Common myeloid progenitor, CD34-positive (primary cell): ENCODE data around the gene TEX48. TPM values are rescaled to one million over a fixed set of nuclear protein-coding genes. Genes with fewer than 3 reads are reported as not detected.
A peak's percentile ranks its signal among the peaks of the same experiment; 100 is the strongest.

Experiments
- CTCF ChIA-PET: fragments of 350-600 bp; sonication (Branson Sonifier 250); formaldehyde crosslinking; loops from one replicate; lab custom pipeline; 2021; ENCODE audit warnings: antibody characterized with exemption; lab: Charles Lee
- POLR2A ChIA-PET: fragments of 350-600 bp; sonication (Branson Sonifier 250); formaldehyde crosslinking; loops from one replicate; lab custom pipeline; 2021; ENCODE audit warnings: antibody characterized with exemption; lab: Charles Lee
- DNase-seq, 3 donors: peaks; one replicate each; pipeline versions ENCODE4 v3.0.0 to v3.0.0-alpha.2; 2013
- H3K27ac ChIP-seq, 2 experiments: 1 replicate in 1 of 2; 2 replicates in 1 of 2; pipeline ENCODE4 v1.7.0; 2013; ENCODE audit warnings: inconsistent platforms in 2 of 2, low read length in 2 of 2, mild to moderate bottlenecking in 2 of 2, low read depth in 1 of 2, moderate library complexity in 1 of 2; ENCODE audit not compliant: severe bottlenecking in 2 of 2, insufficient read depth in 1 of 2, poor library complexity in 1 of 2
- H3K27me3 ChIP-seq, 5 experiments: replicated peaks in 2 of 5; 1 replicate in 3 of 5; 2 replicates in 2 of 5; pipeline versions ENCODE4 v1.6.1 to v1.7.0; 2013; ENCODE audit warnings: low read length in 4 of 5, mild to moderate bottlenecking in 2 of 5, moderate library complexity in 2 of 5, inconsistent platforms in 1 of 5; ENCODE audit not compliant: insufficient read depth in 5 of 5, control insufficient read depth in 4 of 5
- H3K36me3 ChIP-seq, 4 experiments: 1 replicate in 2 of 4; 2 replicates in 2 of 4; pipeline versions ENCODE4 v1.6.1 to v1.7.0; 2013; ENCODE audit warnings: low read length in 3 of 4, control low read depth in 1 of 4, mild to moderate bottlenecking in 1 of 4; ENCODE audit not compliant: control insufficient read depth in 4 of 4, insufficient read depth in 4 of 4
- H3K4me1 ChIP-seq, 4 experiments: 1 replicate in 3 of 4; 2 replicates in 1 of 4; pipeline versions ENCODE4 v1.6.1 to v1.7.1; 2013; ENCODE audit warnings: low read length in 3 of 4, mild to moderate bottlenecking in 3 of 4, control low read depth in 1 of 4, inconsistent platforms in 1 of 4, moderate library complexity in 1 of 4; ENCODE audit not compliant: control insufficient read depth in 4 of 4, insufficient read depth in 4 of 4; ENCODE audit errors: control extremely low read depth in 1 of 4
- H3K4me3 ChIP-seq, 7 experiments: 1 replicate in 4 of 7; 2 replicates in 3 of 7; pipeline versions ENCODE4 v1.5.1 to v1.7.0; 2013; ENCODE audit warnings: mild to moderate bottlenecking in 7 of 7, low read length in 6 of 7, moderate library complexity in 6 of 7, inconsistent platforms in 2 of 7, low read depth in 2 of 7, control low read depth in 1 of 7; ENCODE audit not compliant: insufficient read depth in 4 of 7, control insufficient read depth in 1 of 7; ENCODE audit errors: extremely low read depth in 1 of 7
- H3K9me3 ChIP-seq, 5 experiments: 1 replicate in 4 of 5; 2 replicates in 1 of 5; pipeline versions ENCODE4 v1.6.1 to v1.7.1; 2013; ENCODE audit warnings: low read length in 4 of 5, mild to moderate bottlenecking in 2 of 5, inconsistent platforms in 1 of 5, low read depth in 1 of 5, moderate library complexity in 1 of 5; ENCODE audit not compliant: control insufficient read depth in 4 of 5, insufficient read depth in 2 of 5; ENCODE audit errors: control extremely low read depth in 1 of 5
- WGBS: methylation state at CpG from one replicate; pipeline ENCODE4 v1.1.5; 2013; ENCODE audit not compliant: insufficient coverage; 5-methylcytosine and 5-hydroxymethylcytosine counted together
- polyA plus RNA-seq: library from polyadenylated mRNA; unstranded; fragments of 120-200 nt; gene quantifications from one replicate; pipeline ENCODE4 v1.2.1, GENCODE V29; 2013

The TEX48 gene
- polyA plus RNA-seq, result not detected

- POLR2A ChIA-PET, result no interaction called here
- 79% methylated on average over 5 of the region's 8 CpGs for WGBS
Measured at GRCh38 chr9:114681594-114682332, at the start of gene TEX48. Gene TEX48, minus strand, starts transcription at chr9:114682192. Its CDS starts 10,469 bp downstream, at chr9:114671723.

DNA sequence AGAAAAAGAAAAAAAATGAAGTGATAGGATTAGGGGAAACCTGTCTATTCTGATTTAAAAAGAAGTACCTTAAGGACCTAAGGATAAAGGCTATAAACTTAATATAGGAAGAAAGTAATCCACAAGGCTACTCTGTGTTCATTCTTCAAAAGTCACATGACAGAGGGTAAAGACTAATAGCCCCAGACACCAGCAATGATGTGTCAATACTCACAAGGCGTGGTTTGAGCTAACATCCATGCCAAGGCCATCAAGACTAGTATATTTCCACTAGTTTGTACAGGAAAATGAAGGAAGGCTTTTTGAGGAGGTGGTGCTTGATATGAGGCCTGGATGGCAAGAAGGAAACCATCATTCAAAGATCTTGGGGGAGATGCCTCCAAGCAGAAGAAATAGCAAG is 49.7 kb upstream of the TEX48 start:
- H3K4me3 ChIP-seq, result no peak overlapping the region
- no peaks in the 10 kb centered on the region for H3K36me3 ChIP-seq
- H3K27me3 ChIP-seq, result no peaks in the 10 kb centered on the region
- H3K4me1 ChIP-seq, result peaks cover 0 to 8% (median 2%) of the 10 kb centered on the region in 4 experiments
- no peak for DNase-seq
- H3K27ac ChIP-seq, result no peak overlapping the region
- ChIA-PET CTCF (no interaction called here), POLR2A (no interaction called here)
- 80% methylated on average over 1 of the region's 1 CpG for WGBS
- H3K9me3 ChIP-seq, result no peaks in the 10 kb centered on the region

More at GRCh38 chr9:114681594-114682332, at the start of gene TEX48:
- no peaks in the 10 kb centered on the region for H3K9me3 ChIP-seq
- no peaks in the 10 kb centered on the region for H3K36me3 ChIP-seq
- no peaks in the 10 kb centered on the region for H3K27me3 ChIP-seq
- no peak within 1 kb of the TSS for H3K4me3 ChIP-seq
- no peak within 1 kb of the TSS for H3K27ac ChIP-seq
- peak; percentile 81 to 87 (median 83) for DNase-seq
- CTCF ChIA-PET, result interaction anchor here (0.6 to 5.0 kb wide), 27 partner anchors 10 to 840 kb away, joined by 3 to 28 read pairs (median 4); partner anchors contain the start of gene AKNA
- H3K4me1 ChIP-seq, result peaks cover 6 to 15% (median 10%) of the 10 kb centered on the region in 4 experiments

- H3K36me3 ChIP-seq, result no peaks in the 10 kb centered on the region
- ChIA-PET CTCF (no interaction called here), POLR2A (no interaction called here)
- no peaks in the 10 kb centered on the region for H3K9me3 ChIP-seq
- no peak overlapping the region for H3K27ac ChIP-seq
- WGBS, result no CpG with 5 or more reads among the region's 5 CpGs
- H3K4me3 ChIP-seq, result no peak overlapping the region
- no peaks in the 10 kb centered on the region for H3K27me3 ChIP-seq
- no peak for DNase-seq
- H3K4me1 ChIP-seq, result no peaks in the 10 kb centered on the region
Measured at GRCh38 chr9:114729706-114730105, 47.7 kb upstream of the TEX48 start.

- ChIA-PET CTCF (no interaction called here), POLR2A (no interaction called here)
- Histone ChIP-seq H3K9me3 (no peaks in the 10 kb centered on the region), H3K4me1 (no peaks in the 10 kb centered on the region), H3K36me3 (no peaks in the 10 kb centered on the region), H3K27me3 (peaks cover 0 to 2% (median 0%) of the 10 kb centered on the region in 5 experiments), H3K4me3 (no peak overlapping the region), H3K27ac (no peak overlapping the region)
- no peak for DNase-seq
- WGBS, result 100% methylated on average over 1 of the region's 3 CpGs
Measured at GRCh38 chr9:114725930-114726329, 43.9 kb upstream of the TEX48 start.

DNA sequence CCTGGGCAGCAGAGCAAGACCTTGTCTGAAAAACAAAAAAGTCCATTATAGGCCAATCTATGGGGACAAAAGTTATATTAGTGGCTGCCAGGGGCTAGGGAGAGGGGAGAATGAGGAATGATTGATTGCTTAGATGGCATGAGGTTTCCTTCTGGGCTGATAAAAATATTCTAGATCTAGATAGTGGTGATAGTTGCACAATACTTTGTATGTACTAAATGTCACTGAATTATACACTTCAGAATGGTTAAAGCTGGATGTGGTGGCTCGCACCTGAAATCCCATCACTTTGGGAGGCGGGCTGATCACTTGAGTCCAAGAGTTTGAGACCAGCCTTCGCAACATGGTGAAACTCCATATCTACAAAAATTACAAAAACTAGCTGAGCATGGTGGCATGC is 42.8 kb upstream of the TEX48 start:
- CTCF ChIA-PET, result interaction anchor here (1.2 to 2.4 kb wide), 3 partner anchors 15 to 72 kb away, joined by 3 to 7 read pairs (median 4); no protein-coding TSS in a partner anchor
- DNase-seq, result no peak
- H3K9me3 ChIP-seq, result no peaks in the 10 kb centered on the region
- no peak overlapping the region for H3K4me3 ChIP-seq
- POLR2A ChIA-PET, result no interaction called here
- H3K27ac ChIP-seq, result no peak overlapping the region
- no peaks in the 10 kb centered on the region for H3K4me1 ChIP-seq
- no peaks in the 10 kb centered on the region for H3K36me3 ChIP-seq
- WGBS, result no CpG with 5 or more reads among the region's 3 CpGs
- peaks cover 0 to 2% (median 0%) of the 10 kb centered on the region in 5 experiments for H3K27me3 ChIP-seq

DNA sequence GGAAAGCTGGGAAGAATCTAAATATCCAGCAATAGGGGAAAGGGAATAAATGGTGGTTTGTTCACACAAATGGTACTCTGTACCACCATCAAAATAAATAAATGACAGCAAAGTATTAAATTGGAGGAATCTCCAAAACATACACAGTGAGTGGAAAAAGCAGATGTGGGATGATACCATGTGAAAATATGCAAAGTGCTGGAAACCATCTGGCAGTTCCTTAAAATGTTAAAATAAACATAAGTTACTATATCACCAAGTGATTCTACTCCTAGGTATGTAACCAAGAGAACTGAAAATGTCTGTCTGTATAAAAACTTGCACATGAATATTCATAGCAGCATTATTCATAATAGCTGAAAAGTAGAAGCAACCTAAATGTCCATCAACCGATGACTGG is 41.9 kb upstream of the TEX48 start:
- Histone ChIP-seq H3K9me3 (no peaks in the 10 kb centered on the region), H3K4me3 (no peak overlapping the region), H3K4me1 (no peaks in the 10 kb centered on the region), H3K36me3 (no peaks in the 10 kb centered on the region), H3K27me3 (peaks cover 0 to 2% (median 0%) of the 10 kb centered on the region in 5 experiments), H3K27ac (no peak overlapping the region)
- no peak for DNase-seq
- CTCF ChIA-PET, result interaction anchor here (1.2 to 2.4 kb wide), 4 partner anchors 14 to 71 kb away, joined by 3 to 7 read pairs (median 4); no protein-coding TSS in a partner anchor
- POLR2A ChIA-PET, result no interaction called here
- no CpG with 5 or more reads among the region's 1 CpG for WGBS

GRCh38 chr9:114722937-114723620 is 41.1 kb upstream of the TEX48 start:
- Histone ChIP-seq H3K27me3 (peaks cover 0 to 2% (median 0%) of the 10 kb centered on the region in 5 experiments), H3K4me3 (no peak overlapping the region), H3K36me3 (no peaks in the 10 kb centered on the region), H3K9me3 (no peaks in the 10 kb centered on the region), H3K27ac (no peak overlapping the region), H3K4me1 (no peaks in the 10 kb centered on the region)
- DNase-seq, result no peak
- ChIA-PET POLR2A (no interaction called here), CTCF (interaction anchor here (1.5 to 2.4 kb wide), 3 partner anchors 15 to 183 kb away, joined by 4 to 7 read pairs (median 5); no protein-coding TSS in a partner anchor)
- 85% methylated on average over 6 of the region's 7 CpGs for WGBS
